Sigmoid colon (tissue), 4 donors: Measurements from ENCODE around the gene NR2F1-AS1.

ENCODE experiments used
- EP300 ChIP-seq, 4 donors: sonication (generic); formaldehyde crosslinking; IDR thresholded peaks; one replicate each; pipeline ENCODE4 v1.6.1; 2017; ENCODE audit warnings: antibody characterized with exemption in 4 of 4
- POLR2A ChIP-seq, 2 donors: fragments of 450-650 bp; IDR thresholded peaks; one replicate each; pipeline ENCODE4 v1.6.1; 2016; ENCODE audit warnings: antibody characterized with exemption in 2 of 2, mild to moderate bottlenecking in 2 of 2, moderate library complexity in 2 of 2
- TF ChIP-seq, protein P1 (sequence below), 4 experiments: fragments of 450-650 bp in 3 of 4; fragments of 200-600 bp in 1 of 4; IDR thresholded peaks; one replicate each; pipeline ENCODE4 v1.5.1; 2016 to 2019; ENCODE audit warnings: antibody characterized with exemption in 4 of 4, mild to moderate bottlenecking in 3 of 4, moderate library complexity in 2 of 4

DNA sequence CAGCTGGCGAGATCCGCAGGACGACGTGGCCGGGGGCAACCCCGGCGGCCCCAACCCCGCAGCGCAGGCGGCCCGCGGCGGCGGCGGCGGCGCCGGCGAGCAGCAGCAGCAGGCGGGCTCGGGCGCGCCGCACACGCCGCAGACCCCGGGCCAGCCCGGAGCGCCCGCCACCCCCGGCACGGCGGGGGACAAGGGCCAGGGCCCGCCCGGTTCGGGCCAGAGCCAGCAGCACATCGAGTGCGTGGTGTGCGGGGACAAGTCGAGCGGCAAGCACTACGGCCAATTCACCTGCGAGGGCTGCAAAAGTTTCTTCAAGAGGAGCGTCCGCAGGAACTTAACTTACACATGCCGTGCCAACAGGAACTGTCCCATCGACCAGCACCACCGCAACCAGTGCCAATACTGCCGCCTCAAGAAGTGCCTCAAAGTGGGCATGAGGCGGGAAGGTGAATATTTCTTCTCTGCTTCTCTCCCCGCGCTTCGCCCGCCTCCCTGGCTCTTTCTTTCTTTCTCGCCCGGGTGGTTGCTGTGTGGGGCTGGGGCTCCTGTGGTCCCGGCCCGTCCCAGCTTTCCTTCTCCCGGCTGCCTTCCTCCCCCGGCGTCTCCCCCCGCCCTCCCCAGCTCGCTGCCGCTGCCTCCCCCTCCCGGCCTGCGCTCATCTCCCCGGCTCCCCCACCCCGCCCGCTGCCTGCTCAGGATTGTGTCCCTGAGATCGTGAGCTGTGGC is 4.2 kb upstream of the NR2F1-AS1 start:
- TF ChIP-seq, protein P1, sequence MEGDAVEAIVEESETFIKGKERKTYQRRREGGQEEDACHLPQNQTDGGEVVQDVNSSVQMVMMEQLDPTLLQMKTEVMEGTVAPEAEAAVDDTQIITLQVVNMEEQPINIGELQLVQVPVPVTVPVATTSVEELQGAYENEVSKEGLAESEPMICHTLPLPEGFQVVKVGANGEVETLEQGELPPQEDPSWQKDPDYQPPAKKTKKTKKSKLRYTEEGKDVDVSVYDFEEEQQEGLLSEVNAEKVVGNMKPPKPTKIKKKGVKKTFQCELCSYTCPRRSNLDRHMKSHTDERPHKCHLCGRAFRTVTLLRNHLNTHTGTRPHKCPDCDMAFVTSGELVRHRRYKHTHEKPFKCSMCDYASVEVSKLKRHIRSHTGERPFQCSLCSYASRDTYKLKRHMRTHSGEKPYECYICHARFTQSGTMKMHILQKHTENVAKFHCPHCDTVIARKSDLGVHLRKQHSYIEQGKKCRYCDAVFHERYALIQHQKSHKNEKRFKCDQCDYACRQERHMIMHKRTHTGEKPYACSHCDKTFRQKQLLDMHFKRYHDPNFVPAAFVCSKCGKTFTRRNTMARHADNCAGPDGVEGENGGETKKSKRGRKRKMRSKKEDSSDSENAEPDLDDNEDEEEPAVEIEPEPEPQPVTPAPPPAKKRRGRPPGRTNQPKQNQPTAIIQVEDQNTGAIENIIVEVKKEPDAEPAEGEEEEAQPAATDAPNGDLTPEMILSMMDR (IDR thresholded peaks at IDR 0.05) = no peak
- TF ChIP-seq POLR2A (IDR thresholded peaks at IDR 0.05) = no peak
- no peak for TF ChIP-seq EP300 (IDR thresholded peaks at IDR 0.05)
